Measurements from ENCODE around the gene TTC7B.

DNA sequence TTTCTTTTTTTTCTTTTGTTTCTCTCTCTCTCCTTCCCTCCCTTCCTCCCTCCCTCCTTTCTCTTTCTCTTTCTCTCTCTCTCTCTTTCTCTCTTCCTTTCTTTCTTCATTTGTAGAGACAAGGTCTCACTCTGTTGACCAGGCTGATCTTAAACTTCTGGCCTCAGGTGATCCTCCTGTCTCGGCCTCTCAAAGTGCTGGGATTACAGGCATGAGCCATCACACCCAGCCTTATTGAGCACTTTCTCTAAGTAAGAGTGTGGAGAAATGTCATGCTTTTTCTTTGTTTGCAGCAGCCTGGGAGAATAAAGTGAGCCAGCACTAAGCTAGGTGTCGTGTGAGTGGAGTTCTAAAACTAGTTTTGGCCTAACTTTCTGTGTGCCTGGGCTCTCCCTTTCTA lies 74.0 kb downstream of the TTC7B start:
- no peak for TF ChIP-seq YY1 (IDR thresholded peaks at IDR 0.05; ENCODE audit: insufficient read depth, insufficient read length)
- TF ChIP-seq ZNF274 (IDR thresholded peaks at IDR 0.05; ENCODE audit: low read depth, low read length) = no peak

All from NT2/D1 (cell line).